ENCODE results near the gene NGF. TPM values are rescaled to one million over a fixed set of nuclear protein-coding genes. Genes with fewer than 3 reads are reported as not detected.

The NGF gene
- total RNA-seq, 2 donors from 2014 or later = 5.1 to 12.0 TPM

DNA sequence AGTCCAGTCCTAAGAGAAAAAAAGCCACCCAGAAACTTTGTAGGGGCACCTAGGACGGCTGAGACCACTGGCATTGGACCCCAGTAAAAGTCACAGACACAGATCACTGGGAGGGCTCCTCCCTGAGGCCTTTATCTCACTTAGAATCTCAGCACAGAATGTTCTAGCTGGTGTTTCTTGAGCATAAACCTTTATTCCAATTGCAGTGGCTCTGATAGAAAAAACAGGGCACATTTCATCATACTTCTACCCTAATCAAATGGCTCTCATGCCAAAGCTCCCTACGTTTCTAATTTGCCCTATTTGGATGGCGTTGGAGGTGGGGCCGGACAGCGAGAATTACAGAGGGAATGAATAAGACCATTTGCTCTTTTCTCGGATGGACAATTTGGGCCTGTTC, 53.8 kb downstream of the NGF start:
- peaks cover 0 to 40% of the 10 kb centered on the region in 2 donors for H3K4me1 ChIP-seq
- no peaks in the 10 kb centered on the region for H3K27me3 ChIP-seq
- TF ChIP-seq, protein P1, sequence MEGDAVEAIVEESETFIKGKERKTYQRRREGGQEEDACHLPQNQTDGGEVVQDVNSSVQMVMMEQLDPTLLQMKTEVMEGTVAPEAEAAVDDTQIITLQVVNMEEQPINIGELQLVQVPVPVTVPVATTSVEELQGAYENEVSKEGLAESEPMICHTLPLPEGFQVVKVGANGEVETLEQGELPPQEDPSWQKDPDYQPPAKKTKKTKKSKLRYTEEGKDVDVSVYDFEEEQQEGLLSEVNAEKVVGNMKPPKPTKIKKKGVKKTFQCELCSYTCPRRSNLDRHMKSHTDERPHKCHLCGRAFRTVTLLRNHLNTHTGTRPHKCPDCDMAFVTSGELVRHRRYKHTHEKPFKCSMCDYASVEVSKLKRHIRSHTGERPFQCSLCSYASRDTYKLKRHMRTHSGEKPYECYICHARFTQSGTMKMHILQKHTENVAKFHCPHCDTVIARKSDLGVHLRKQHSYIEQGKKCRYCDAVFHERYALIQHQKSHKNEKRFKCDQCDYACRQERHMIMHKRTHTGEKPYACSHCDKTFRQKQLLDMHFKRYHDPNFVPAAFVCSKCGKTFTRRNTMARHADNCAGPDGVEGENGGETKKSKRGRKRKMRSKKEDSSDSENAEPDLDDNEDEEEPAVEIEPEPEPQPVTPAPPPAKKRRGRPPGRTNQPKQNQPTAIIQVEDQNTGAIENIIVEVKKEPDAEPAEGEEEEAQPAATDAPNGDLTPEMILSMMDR (IDR thresholded peaks at IDR 0.05) = no peak
- no peak overlapping the region for H3K4me3 ChIP-seq
- DNase-seq (ENCODE audit: low spot score) = peak; percentile 75
- H3K9me3 ChIP-seq = no peaks in the 10 kb centered on the region
- peak overlapping the region; percentile 87 to 92 for H3K27ac ChIP-seq
- no peaks in the 10 kb centered on the region for H3K36me3 ChIP-seq

DNA sequence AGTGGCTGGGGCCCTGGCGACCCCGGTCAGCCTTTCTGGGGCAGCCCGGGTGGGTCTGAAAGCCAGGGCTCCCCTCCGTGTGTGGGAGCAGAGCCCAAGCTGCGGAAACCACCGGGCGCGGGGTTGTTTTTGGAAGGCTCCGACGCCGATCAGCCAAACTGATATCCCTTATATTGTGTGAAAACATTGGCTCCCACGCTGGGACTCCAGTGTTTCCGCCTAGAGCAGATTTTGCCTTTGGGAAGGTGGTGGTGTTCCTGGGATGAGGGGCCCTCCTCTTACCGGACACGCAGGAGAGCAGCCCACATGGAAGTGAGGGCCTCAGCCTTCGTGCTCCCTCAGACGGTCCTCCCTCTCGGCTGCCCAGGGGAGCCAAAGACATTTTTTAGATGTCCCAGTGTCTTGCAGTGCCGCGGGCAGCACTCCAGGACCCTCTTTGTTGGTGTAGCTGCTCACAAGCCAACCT, 54.3 kb downstream of the NGF start:
- H3K9me3 ChIP-seq = no peaks in the 10 kb centered on the region
- peaks cover 0 to 40% of the 10 kb centered on the region in 2 donors for H3K4me1 ChIP-seq
- no peaks in the 10 kb centered on the region for H3K36me3 ChIP-seq
- peak overlapping the region; percentile 87 to 92 for H3K27ac ChIP-seq
- H3K4me3 ChIP-seq = peak overlapping the region in 1 of 2 donors; percentile 11
- no peaks in the 10 kb centered on the region for H3K27me3 ChIP-seq
- DNase-seq (ENCODE audit: low spot score) = no peak
- TF ChIP-seq, protein P1 (IDR thresholded peaks at IDR 0.05) = no peak

DNA sequence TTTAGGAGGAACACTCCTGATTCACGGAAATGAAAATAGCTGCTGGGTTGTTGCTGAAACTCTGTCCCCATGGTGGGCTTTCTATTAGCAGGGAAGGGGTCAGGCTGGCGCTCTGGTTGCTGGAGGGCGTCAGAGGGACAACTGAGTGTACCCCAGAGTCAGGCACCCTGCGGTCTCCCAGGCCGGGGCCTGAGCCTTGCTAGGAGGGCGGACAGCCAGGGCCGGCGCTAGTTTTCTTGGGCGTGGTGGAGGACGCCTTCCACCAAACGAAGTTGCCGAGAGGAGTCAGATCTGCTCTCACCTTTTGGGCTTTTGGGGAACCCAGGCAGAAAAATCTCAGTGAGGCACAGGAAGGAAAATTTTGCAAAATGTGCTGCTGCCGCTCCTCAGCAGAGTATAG, 54.8 kb downstream of the NGF start:
- TF ChIP-seq, protein P1 (IDR thresholded peaks at IDR 0.05) = no peak
- H3K36me3 ChIP-seq = no peaks in the 10 kb centered on the region
- no peaks in the 10 kb centered on the region for H3K9me3 ChIP-seq
- peaks cover 0 to 40% of the 10 kb centered on the region in 2 donors for H3K4me1 ChIP-seq
- no peak for DNase-seq (ENCODE audit: low spot score)
- peak overlapping the region; percentile 87 to 92 for H3K27ac ChIP-seq
- H3K4me3 ChIP-seq = peak overlapping the region in 1 of 2 donors; percentile 11
- no peaks in the 10 kb centered on the region for H3K27me3 ChIP-seq

DNA sequence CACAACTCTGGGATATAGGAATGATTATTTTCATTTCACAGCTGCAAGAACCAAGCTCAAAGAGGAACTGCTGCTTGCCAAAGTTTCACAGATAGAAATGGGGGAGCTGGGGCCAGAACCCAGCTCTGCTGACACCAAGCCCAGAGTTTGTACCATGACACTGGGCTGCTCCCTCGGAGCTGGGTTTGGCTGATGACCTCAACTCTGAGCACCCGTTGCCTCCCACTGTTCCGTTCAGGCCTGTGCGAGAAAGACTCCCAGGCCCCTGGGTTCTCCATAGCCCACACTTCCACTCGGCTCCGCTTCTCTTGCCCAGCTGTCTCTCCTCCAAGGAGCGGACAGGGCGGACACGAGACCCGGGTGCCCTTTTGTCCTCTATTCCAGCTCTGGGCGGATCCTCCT, 55.2 kb downstream of the NGF start:
- Histone ChIP-seq H3K27me3 (no peaks in the 10 kb centered on the region), H3K9me3 (peaks cover 0 to under 1% of the 10 kb centered on the region in 2 donors), H3K36me3 (no peaks in the 10 kb centered on the region), H3K4me1 (peaks cover 0 to 40% of the 10 kb centered on the region in 2 donors), H3K4me3 (peak overlapping the region in 1 of 2 donors; percentile 11), H3K27ac (peak overlapping the region; percentile 87 to 92)
- peak; percentile 93 for DNase-seq (ENCODE audit: low spot score)
- TF ChIP-seq, protein P1 (IDR thresholded peaks at IDR 0.05) = no peak

DNA sequence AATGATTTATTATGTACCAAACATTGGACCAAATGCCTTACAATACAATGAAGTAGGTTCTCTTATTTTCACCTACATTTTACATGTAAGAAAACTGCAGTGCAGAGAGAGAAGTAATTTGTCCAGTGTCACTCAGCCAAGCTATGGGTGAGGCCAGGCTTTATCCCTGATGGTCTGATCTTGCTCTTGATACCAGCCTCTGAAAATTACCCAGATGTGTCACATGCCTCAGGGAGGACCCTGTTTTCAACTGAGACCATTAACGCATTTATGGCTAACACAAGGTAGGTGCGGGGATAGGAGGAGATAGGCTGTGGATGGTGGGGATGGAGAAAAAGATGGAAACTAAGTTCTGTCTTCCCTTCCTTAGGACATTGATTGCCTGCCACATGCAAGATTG, 56.9 kb downstream of the NGF start:
- H3K4me1 ChIP-seq = peaks cover 0 to 40% of the 10 kb centered on the region in 2 donors
- TF ChIP-seq, protein P1 (IDR thresholded peaks at IDR 0.05) = no peak
- no peaks in the 10 kb centered on the region for H3K27me3 ChIP-seq
- H3K9me3 ChIP-seq = peaks cover 0 to 17% of the 10 kb centered on the region in 2 donors
- no peak overlapping the region for H3K4me3 ChIP-seq
- H3K27ac ChIP-seq = no peak overlapping the region
- no peak for DNase-seq (ENCODE audit: low spot score)
- H3K36me3 ChIP-seq = no peaks in the 10 kb centered on the region

DNA sequence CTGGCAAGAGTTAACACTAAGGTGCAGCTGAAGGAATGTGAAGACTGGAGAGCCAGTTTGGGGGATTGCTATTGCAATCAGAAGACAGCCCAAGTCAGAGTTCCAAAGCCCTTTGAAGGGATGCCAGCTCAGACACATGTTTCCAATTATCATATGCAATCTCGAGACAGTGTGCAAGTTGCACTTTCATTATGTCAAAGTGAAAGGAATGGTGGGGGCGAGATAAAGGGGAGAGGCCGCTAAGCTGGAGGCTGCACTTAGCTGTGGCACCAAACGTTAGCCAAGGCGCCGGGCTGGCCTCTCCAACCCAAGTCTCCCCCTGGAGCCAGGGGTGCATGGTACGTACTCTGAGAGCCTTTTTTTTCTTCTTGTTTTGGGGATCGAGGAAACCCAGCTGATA, 58.0 kb downstream of the NGF start:
- H3K4me1 ChIP-seq = peaks cover 0 to 30% of the 10 kb centered on the region in 2 donors
- peaks cover 0 to 21% of the 10 kb centered on the region in 2 donors for H3K9me3 ChIP-seq
- no peak overlapping the region for H3K4me3 ChIP-seq
- no peak for DNase-seq (ENCODE audit: low spot score)
- no peaks in the 10 kb centered on the region for H3K36me3 ChIP-seq
- TF ChIP-seq, protein P1 (IDR thresholded peaks at IDR 0.05) = no peak
- H3K27ac ChIP-seq = no peak overlapping the region
- no peaks in the 10 kb centered on the region for H3K27me3 ChIP-seq

Data from right atrium auricular region (tissue), 2 donors.